Measurements from ENCODE around the gene PPP1R37.

GRCh38 chr19:45096700-45097099, 3.7 kb downstream of the PPP1R37 start:
- TF ChIP-seq, protein P1, sequence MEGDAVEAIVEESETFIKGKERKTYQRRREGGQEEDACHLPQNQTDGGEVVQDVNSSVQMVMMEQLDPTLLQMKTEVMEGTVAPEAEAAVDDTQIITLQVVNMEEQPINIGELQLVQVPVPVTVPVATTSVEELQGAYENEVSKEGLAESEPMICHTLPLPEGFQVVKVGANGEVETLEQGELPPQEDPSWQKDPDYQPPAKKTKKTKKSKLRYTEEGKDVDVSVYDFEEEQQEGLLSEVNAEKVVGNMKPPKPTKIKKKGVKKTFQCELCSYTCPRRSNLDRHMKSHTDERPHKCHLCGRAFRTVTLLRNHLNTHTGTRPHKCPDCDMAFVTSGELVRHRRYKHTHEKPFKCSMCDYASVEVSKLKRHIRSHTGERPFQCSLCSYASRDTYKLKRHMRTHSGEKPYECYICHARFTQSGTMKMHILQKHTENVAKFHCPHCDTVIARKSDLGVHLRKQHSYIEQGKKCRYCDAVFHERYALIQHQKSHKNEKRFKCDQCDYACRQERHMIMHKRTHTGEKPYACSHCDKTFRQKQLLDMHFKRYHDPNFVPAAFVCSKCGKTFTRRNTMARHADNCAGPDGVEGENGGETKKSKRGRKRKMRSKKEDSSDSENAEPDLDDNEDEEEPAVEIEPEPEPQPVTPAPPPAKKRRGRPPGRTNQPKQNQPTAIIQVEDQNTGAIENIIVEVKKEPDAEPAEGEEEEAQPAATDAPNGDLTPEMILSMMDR (conservative IDR thresholded peaks at IDR 0.05 in 1 of 2, IDR thresholded peaks at IDR 0.05 in 1 of 2; ENCODE audit: low read depth in 1 of 2, low read length in 2 of 2), result no peak
- no peak for TF ChIP-seq EZH2 (IDR thresholded peaks at IDR 0.05; ENCODE audit: low read length, missing control alignments)

All from fibroblast of lung (primary cell).